Activated CD4-positive, alpha-beta T cell treated with anti-CD3 and anti-CD28 coated beads, Interleukin-2, Interleukin-6, amounts not matched to agents 100 ng/mL and 50 ng/mL, durations not matched to agents 16 hours and 8 hours (primary cell): Measurements from ENCODE around the gene SCAMP5.
A peak's percentile ranks its signal among the peaks of the same experiment; 100 is the strongest.

Source experiments
- DNase-seq: peaks from one replicate; pipeline ENCODE4 v3.0.0-alpha.2; 2020

SCAMP5 gene

DNA sequence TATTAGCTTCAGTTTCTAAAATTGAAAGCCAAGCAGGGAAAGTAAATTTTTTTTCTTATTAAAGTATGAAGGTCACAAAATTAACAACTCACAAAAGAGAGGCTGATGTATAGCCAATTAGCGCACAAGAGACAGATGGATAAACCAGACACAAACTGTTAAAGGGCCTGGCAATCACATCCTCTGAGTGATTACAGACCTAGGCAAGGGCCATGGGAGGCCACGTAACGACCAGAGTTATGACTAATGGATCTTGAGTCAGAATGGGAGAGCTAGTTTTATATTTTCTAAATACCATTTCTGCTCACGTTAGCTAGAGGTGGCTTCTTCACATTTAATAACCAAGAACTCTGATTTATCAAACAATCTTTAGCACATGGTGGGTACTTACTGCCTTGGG lies 17.8 kb upstream of the SCAMP5 start:
- DNase-seq: peak; percentile 79

DNA sequence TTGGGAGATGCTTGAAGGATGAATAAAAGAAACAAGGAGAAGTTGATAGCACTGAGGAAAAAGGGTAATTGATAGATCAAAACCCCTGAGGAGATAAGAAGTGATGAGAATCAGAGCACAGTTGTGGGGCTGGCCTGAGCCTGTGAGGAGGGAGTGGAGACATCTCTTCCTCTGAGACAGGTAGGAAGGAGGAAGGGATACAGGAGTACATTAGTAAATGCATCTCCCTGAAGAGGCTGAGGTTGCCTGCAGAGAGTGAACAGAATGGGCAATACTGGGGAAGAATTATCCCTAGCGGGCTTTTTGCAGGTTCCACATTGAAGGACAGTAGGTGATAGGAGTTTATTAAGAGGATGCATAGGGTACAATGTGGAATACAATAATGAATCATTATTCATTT lies 17.3 kb upstream of the SCAMP5 start:
- no peak for DNase-seq

DNA sequence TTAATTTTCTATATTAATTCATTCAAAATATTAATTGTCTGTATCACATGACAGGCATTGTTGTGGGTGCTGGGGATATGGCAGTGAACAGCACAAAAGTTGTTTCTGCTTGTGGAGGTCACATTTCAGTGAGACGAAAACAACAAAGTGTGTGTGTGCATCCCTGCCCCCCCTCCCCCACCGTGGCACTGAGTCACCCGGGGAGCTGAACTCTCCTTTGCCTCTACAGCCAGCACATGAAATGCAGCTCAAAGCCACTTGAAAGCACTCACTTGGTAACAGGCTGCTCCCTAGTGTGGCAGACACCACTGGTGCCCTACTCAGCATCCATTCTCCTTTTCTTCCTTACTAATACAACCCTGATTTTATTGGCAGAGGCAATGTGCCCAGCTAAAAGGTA lies 16.9 kb upstream of the SCAMP5 start:
- DNase-seq: peak; percentile 71

DNA sequence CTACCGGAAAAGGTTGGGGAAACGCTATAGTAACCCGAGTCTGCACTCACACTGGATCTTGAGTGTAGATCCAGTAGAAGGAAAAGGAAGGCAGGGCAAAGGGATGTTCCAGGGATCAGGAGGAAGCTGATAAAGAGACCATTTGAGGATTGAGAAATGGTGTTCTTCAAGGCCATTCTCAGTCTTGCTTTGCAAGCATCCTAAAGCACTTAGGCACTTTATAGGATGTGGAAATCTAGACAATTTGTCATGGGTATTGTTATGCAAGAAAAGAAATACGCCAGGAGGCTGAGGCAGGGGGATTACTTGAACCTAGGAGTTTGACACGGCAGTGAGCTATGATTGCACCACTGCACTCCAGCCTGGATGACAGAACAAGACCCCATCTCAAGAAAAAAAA lies 13.2 kb upstream of the SCAMP5 start:
- no peak for DNase-seq

DNA sequence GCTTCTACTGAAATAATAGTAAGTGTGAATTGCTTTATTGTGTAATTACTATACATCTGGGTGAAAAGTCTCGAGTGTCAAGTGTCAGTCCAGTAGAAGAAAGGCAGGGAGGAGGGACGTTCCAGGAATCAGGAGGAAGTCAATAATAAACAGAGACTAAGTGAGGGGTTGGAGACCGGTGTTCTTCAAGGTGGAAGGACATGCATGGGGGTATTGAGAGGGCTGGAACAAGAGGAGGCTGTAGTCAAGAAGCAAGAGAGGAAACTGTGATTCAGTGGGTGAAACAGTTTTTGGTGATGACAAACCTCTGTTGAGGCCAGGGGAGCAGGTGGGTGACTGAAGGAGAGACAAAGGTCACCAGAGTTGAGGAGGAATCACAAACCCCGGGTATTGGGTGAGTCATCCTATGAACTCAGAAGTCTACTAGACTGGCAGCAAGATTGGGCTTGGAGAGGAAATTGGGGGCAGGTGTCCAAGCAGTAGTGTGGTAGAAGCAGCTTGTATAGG lies 11.6 kb upstream of the SCAMP5 start:
- DNase-seq: peak; percentile 85

GRCh38 chr15:74988007-74988800 lies 7.2 kb upstream of the SCAMP5 start:
- peak; percentile 60 for DNase-seq

- no peak for DNase-seq
Observed at GRCh38 chr15:74989527-74989926, 5.8 kb upstream of the SCAMP5 start.

GRCh38 chr15:74992619-74993018 lies 2.7 kb upstream of the SCAMP5 start:
- DNase-seq: no peak

DNA sequence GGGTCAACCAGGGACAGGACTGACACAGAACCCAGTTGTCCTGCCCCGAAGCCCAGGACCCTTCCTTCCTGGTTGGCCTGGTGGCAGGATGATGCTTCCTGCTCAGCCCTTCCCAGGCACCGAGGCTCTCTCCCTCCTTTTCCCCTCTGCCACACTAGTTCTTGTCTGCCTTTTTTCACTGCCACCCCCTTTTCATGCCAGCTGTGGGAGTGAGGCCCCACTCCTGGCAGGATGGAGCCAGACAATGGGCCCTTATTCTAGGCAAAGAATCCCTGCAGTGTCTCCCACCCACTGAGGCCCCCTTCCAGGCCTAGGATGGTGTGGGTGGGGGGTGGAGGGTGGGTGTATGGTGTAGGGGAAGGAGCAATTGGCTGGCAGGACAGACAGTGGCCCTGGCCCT lies 1.1 kb upstream of the SCAMP5 start:
- DNase-seq: no peak

- DNase-seq: no peak
Observed at GRCh38 chr15:74994685-74995084, 678 bp upstream of the SCAMP5 start.

GRCh38 chr15:74995779-74996765 lies 709 bp downstream of the SCAMP5 start:
- DNase-seq: no peak

GRCh38 chr15:74997141-74997540 lies 1.8 kb downstream of the SCAMP5 start:
- no peak for DNase-seq

- DNase-seq: no peak
Observed at GRCh38 chr15:74997543-74997942, 2.2 kb downstream of the SCAMP5 start.

- no peak for DNase-seq
Observed at GRCh38 chr15:75001310-75001709, 5.9 kb downstream of the SCAMP5 start.

DNA sequence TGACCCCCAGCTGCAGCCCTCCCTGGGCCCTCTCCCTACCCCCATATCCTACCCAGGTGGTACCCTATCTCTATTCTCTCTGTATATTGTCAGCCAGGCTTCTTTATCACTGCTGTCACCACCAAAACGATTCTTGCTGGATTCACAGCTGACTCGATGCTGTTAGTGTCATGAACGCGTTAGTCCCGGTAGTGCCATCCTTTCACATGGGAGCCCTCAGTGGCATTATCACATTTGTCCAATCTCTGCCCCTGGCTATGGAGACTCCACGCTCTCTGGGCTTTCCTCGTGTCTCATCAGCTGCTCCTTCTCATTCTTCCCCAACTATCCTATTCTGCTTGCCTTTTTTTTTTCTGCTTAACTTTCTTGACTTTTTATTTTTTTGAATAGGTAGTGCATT lies 7.0 kb downstream of the SCAMP5 start:
- DNase-seq: no peak

GRCh38 chr15:75007216-75007615 lies 11.9 kb downstream of the SCAMP5 start:
- no peak for DNase-seq

- no peak for DNase-seq
Observed at GRCh38 chr15:75008221-75008625, 12.9 kb downstream of the SCAMP5 start.

DNA sequence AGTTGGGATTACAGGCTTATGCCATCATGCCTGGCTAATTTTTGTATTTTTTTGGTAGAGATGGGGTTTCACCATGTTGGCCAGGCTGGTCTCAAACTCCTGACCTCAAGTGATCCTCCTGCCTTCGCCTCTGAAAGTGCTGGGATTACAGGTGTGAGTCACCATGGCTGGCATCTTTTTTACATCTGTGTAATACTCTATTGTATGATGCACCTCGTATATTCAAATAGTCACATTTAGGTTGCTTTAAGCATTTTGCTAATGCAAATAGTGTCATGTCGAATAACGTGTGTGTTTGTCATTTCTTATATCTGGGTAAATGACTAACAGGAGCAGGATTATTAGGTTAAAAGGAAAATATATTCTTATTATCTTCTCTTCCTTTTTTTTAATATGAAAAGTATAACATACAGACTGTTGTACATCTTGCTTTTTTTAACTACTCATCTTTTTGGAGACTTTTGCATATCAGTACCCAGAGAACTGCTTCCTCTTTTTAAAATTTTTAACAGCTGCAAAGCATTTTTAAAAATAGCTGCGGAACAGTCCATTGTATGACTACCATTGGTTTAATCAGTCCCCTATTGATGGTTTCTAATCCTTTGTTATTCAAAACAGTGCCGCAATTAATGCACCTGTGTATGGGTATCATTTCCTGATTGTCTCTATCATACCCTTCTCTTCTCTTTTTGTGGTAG lies 13.4 kb downstream of the SCAMP5 start:
- no peak for DNase-seq

DNA sequence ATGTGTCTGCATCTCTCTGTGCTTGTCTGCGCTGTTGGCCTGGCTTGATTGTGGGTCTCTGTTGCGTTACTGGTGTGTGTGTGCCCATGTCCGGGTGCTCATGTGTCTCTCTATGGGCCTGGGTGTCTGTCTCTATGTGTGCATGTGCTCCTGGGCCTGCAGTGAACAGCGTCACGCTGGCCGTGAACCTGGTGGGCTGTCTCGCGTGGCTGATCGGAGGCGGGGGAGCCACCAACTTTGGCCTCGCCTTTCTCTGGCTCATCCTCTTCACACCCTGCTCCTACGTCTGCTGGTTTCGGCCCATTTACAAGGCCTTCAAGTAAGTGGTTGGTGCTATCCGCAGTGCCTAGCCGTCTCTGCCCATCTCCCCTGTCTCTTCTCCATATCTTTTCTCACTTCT lies 21.1 kb downstream of the SCAMP5 start:
- no peak for DNase-seq

DNA sequence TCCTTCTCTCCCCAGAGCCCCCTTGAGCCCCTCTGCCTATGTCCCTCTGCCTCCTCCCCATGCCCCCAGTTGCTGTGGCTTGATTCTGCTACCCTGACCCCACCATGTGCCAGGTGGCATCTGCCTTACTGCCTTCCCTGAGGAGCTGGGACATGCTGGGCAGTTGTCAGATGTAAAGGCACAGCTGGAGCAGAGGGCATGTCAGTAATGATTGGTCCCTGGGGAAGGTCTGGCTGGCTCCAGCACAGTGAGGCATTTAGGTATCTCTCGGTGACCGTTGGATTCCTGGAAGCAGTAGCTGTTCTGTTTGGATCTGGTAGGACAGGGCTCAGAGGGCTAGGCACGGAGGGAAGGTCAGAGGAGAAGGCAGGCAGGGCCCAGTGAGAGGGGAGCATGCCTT lies 24.6 kb downstream of the SCAMP5 start:
- DNase-seq: no peak

DNA sequence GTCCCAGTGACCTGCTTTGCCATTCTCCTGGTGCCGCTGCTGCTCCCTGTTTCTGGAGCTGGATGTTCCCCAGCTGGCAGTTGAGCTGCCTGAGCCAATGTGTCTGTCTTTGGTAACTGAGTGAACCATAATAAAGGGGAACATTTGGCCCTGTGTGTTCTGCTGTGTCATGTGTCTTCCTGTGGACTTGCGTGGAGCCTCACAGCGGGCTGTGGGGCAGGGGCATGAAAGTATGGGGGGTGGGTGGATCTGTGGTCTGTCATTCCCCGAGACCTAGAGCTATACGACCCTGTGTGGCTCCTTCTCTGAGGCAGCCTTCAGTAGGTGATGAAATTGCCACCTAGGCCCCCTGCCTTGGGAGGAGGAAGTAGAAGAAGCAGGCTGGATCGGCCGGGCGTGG lies 26.0 kb downstream of the SCAMP5 start:
- DNase-seq: no peak

GRCh38 chr15:75022783-75023180 lies 27.4 kb downstream of the SCAMP5 start:
- no peak for DNase-seq
